Activated CD8-positive, alpha-beta memory T cell treated with anti-CD3 and anti-CD28 coated beads, Interleukin-2, amount 50 U/mL, for 1 hour (primary cell): ENCODE results near the gene GNL3L.
"Not testable (repeated sequence)": the region's sequence is repeated elsewhere in the genome, so short reads cannot be mapped to it uniquely, and the experiment has no call there.

Experiments
- DNase-seq: peaks from one replicate; pipeline ENCODE4 v3.0.0-alpha.2; 2020; ENCODE audit errors: extremely low read depth

GNL3L gene

DNA sequence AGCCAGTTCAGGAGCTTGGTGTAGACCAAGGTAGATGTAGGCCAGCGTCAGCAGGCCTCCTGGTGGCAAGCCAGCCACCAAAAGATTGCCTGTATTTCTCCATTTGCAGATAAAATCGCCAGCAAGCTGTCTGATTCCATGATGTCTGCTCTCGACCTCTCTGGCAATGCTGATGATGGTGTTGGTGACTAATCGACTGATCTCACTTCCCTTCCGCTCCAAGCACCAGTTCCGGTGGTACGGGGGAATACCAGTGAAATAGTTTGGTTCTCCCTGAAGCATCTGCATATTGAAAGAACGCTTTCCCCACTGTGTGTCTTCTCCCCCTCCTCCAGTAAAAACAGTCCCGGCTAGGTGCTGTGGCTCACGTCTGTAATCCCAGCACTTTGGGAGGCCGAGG is 30.4 kb downstream of the GNL3L start:
- no peak for DNase-seq

DNA sequence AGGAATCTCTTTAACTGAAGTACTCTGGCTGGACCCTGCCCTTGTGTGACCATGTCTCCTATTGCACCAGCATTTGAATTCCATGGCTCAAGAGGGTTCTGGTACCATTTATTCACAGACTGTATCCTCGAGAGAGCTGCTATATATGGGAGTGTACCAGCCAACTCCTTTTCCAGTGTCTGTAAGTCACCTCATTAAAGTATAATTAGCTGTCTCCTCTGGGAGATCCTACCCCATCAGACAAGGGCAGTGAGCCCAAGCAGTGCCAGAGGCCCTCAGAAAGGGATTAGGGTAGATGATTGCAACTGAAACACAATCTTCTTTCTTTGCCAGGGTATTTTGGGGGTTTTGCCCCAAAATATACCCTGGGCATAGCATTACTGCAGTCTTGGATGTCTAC is 31.6 kb downstream of the GNL3L start:
- DNase-seq: no peak

DNA sequence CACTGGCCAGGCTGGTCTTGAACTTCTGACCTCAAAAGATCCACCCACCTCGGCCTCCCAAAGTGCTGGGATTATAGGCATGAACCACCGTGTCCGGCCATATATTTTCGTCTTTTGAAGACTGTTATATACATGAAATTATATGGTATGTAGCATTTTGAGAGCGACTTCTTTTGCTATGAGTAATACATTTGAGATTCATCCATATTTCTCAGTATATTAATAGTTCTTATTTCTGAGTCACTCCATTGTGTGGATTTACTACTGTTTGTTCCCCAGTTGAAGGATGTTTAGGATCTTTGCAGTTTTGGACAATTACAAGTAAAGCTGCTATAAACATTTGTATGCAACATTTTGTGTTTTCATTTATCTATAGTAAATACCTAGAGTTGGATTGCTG is 34.9 kb downstream of the GNL3L start:
- DNase-seq: no peak

GRCh38 chrX:54570332-54570731 is 40.3 kb downstream of the GNL3L start:
- DNase-seq: no peak

DNA sequence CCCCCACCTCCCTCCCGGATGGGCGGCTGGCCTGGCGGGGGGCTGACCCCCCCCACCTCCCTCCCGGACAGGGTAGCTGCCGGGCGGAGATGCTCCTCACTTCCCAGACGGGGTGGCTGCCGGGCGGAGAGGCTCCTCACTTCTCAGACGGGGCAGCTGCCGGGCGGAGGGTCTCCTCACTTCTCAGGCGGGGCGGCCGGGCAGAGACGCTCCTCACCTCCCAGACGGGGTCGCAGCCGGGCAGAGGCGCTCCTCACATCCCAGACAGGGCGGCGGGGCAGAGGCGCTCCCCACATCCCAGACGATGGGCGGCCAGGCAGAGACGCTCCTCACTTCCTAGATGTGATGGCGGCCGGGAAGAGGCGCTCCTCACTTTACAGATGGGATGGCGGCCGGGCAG is 42.6 kb downstream of the GNL3L start:
- not testable (repeated sequence) for DNase-seq

DNA sequence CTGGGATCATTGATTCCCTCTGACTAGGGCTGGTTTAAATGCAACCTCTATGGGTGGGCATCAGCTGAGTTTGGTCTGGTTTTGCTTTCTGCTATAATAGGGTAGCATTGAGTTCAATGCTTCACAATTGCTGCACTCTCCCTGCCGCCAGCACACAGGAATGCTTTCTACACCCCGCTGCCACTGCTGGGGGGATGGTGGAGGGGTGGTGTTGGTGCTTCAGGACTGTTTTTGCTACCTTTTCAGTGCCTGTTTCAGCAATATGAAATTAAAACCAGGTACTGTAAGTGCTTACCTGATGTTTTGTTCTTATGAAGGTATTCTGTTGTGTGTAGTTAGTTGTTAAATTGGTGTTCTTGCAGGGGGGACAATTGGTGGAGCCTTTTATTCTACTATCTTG is 67.7 kb downstream of the GNL3L start:
- DNase-seq: no peak

GRCh38 chrX:54602563-54602962 is 72.5 kb downstream of the GNL3L start:
- DNase-seq: no peak
